H1 (cell line): ENCODE results near the gene C22orf31. TPM values are rescaled to one million over a fixed set of nuclear protein-coding genes. Genes with fewer than 3 reads are reported as not detected.
A peak's percentile ranks its signal among the peaks of the same experiment; 100 is the strongest.

Experiments
- CTCF ChIA-PET: fragments of 300-600 bp; sonication (Branson Sonifier 250); formaldehyde crosslinking; loops from one replicate; lab custom pipeline; 2021; ENCODE audit not compliant: partially characterized antibody; lab: Charles Lee
- POLR2A ChIA-PET: fragments of 300-600 bp; sonication (Branson Sonifier 250); formaldehyde crosslinking; loops from one replicate; lab custom pipeline; 2021; ENCODE audit warnings: inconsistent platforms; ENCODE audit not compliant: partially characterized antibody; lab: Charles Lee
- DNase-seq, 2 experiments: peaks; one replicate each; pipeline versions ENCODE4 v3.0.0 to v3.0.0-alpha.2; 2010 to 2022; ENCODE audit warnings: low spot score in 2 of 2, low read depth in 1 of 2, mixed read lengths in 1 of 2
- FAIRE-seq: peaks from 2 replicates; lab custom pipeline; 2011; peaks lifted over from hg19 to GRCh38; lab: Jason Lieb, UNC
- H2AFZ ChIP-seq: 2 replicates; pipeline ENCODE4 v1.8.1; 2012; ENCODE audit warnings: low read length, inconsistent platforms
- H2AK5ac ChIP-seq: 2 replicates; pipeline ENCODE4 v1.6.1; 2013; ENCODE audit warnings: low read depth, low read length
- H2BK120ac ChIP-seq: replicated peaks from 2 replicates; pipeline ENCODE3; 2013; ENCODE audit warnings: low read depth, low read length, inconsistent platforms
- H2BK12ac ChIP-seq: 2 replicates; pipeline ENCODE4 v1.6.1; 2013; ENCODE audit warnings: low read depth, low read length
- H2BK15ac ChIP-seq: 2 replicates; pipeline ENCODE4 v1.6.1; 2013; ENCODE audit warnings: low read length
- H2BK20ac ChIP-seq: 2 replicates; pipeline ENCODE4 v1.6.1; 2013; ENCODE audit warnings: low read length
- H2BK5ac ChIP-seq: 2 replicates; pipeline ENCODE4 v1.6.1; 2013; ENCODE audit warnings: low read depth, low read length
- H3K14ac ChIP-seq: 2 replicates; pipeline ENCODE4 v1.6.1; 2013; ENCODE audit warnings: inconsistent platforms; ENCODE audit not compliant: insufficient read length
- H3K18ac ChIP-seq: 2 replicates; pipeline ENCODE4 v1.6.1; 2013; ENCODE audit warnings: low read length; ENCODE audit errors: extremely low read depth
- H3K23ac ChIP-seq: 2 replicates; pipeline ENCODE4 v1.6.1; 2013; ENCODE audit warnings: inconsistent platforms; ENCODE audit not compliant: insufficient read length
- H3K23me2 ChIP-seq: 2 replicates; pipeline ENCODE4 v1.6.1; 2013; ENCODE audit warnings: low read depth, low read length
- H3K27ac ChIP-seq: 2 replicates; pipeline ENCODE4 v1.6.1; 2011; ENCODE audit warnings: low read depth, low read length, inconsistent platforms
- H3K27me3 ChIP-seq, 4 experiments: replicated peaks in 1 of 4; 1 replicate in 1 of 4; 2 replicates in 3 of 4; pipeline versions ENCODE4 v1.6.1 to v1.8.1; 2011 to 2013; ENCODE audit warnings: low read length in 3 of 4, mild to moderate bottlenecking in 3 of 4, inconsistent platforms in 2 of 4, mixed read lengths in 2 of 4, moderate library complexity in 1 of 4; ENCODE audit not compliant: control insufficient read depth in 3 of 4, insufficient read depth in 3 of 4; ENCODE audit errors: extremely low read depth in 1 of 4
- H3K36me3 ChIP-seq, 4 experiments: 2 replicates each; pipeline versions ENCODE4 v1.6.1 to v1.8.1; 2011 to 2013; ENCODE audit warnings: mild to moderate bottlenecking in 4 of 4, low read length in 3 of 4, moderate library complexity in 2 of 4, control low read depth in 1 of 4, inconsistent platforms in 1 of 4; ENCODE audit not compliant: insufficient read depth in 4 of 4, control insufficient read depth in 2 of 4
- H3K4ac ChIP-seq: replicated peaks from 2 replicates; pipeline ENCODE3; 2013; ENCODE audit warnings: low read length, low read depth, mixed read lengths, inconsistent platforms; ENCODE audit not compliant: insufficient read length
- H3K4me1 ChIP-seq, 4 experiments: replicated peaks in 1 of 4; 1 replicate in 1 of 4; 2 replicates in 3 of 4; pipeline versions ENCODE4 v1.6.1 to v1.8.1; 2011 to 2013; ENCODE audit warnings: low read length in 3 of 4, inconsistent platforms in 2 of 4, mixed read lengths in 1 of 4; ENCODE audit not compliant: insufficient read depth in 4 of 4, control insufficient read depth in 3 of 4
- H3K4me2 ChIP-seq, 2 experiments: 2 replicates each; pipeline versions ENCODE4 v1.6.1 to v1.8.1; 2011 to 2013; ENCODE audit warnings: low read depth in 2 of 2, low read length in 2 of 2, control low read depth in 1 of 2, inconsistent platforms in 1 of 2, mild to moderate bottlenecking in 1 of 2; ENCODE audit not compliant: insufficient read depth in 1 of 2
- H3K4me3 ChIP-seq, 4 experiments: fragments of 200-600, 300-600 bp in 1 of 4; sonication (generic), shearing (Covaris generic), sonication (Bioruptor Twin) in 1 of 4; 2 replicates each; pipeline versions ENCODE4 v1.5.1 to v1.8.1; 2011 to 2016; ENCODE audit warnings: low read length in 4 of 4, low read depth in 3 of 4, control low read depth in 2 of 4, inconsistent platforms in 2 of 4, mild to moderate bottlenecking in 2 of 4, mixed read lengths in 1 of 4, moderate library complexity in 1 of 4; ENCODE audit not compliant: insufficient read depth in 2 of 4; ENCODE audit errors: extremely low read depth in 1 of 4
- H3K56ac ChIP-seq: replicated peaks from 2 replicates; pipeline ENCODE3; 2013; ENCODE audit warnings: low read depth, mild to moderate bottlenecking, mixed read lengths, low read length, inconsistent platforms; ENCODE audit not compliant: insufficient read length
- H3K79me1 ChIP-seq: 2 replicates; pipeline ENCODE4 v1.6.1; 2013; ENCODE audit warnings: low read depth, low read length, control low read depth
- H3K79me2 ChIP-seq, 2 experiments: 2 replicates each; pipeline versions ENCODE4 v1.6.1 to v1.8.1; 2012 to 2013; ENCODE audit warnings: low read length in 2 of 2, mild to moderate bottlenecking in 2 of 2, inconsistent platforms in 1 of 2; ENCODE audit not compliant: insufficient read depth in 2 of 2, control insufficient read depth in 1 of 2
- H3K9ac ChIP-seq, 4 experiments: replicated peaks in 1 of 4; 1 replicate in 1 of 4; 2 replicates in 3 of 4; pipeline versions ENCODE4 v1.6.1 to v1.8.1; 2011 to 2013; ENCODE audit warnings: low read depth in 3 of 4, low read length in 3 of 4, control low read depth in 2 of 4, mild to moderate bottlenecking in 2 of 4, moderate library complexity in 2 of 4, inconsistent platforms in 1 of 4; ENCODE audit errors: extremely low read depth in 1 of 4
- H3K9me3 ChIP-seq, 2 experiments: 2 replicates each; pipeline versions ENCODE4 v1.6.1 to v1.8.1; 2012 to 2013; ENCODE audit warnings: mild to moderate bottlenecking in 2 of 2, moderate library complexity in 2 of 2, control low read depth in 1 of 2, inconsistent platforms in 1 of 2, low read depth in 1 of 2, low read length in 1 of 2, mixed read lengths in 1 of 2; ENCODE audit not compliant: insufficient read depth in 2 of 2
- H4K20me1 ChIP-seq, 2 experiments: replicated peaks in 1 of 2; 2 replicates each; pipeline versions ENCODE3 to v1.8.1; 2011 to 2013; ENCODE audit warnings: inconsistent platforms in 2 of 2, low read length in 2 of 2, mild to moderate bottlenecking in 1 of 2; ENCODE audit not compliant: insufficient read depth in 2 of 2, control insufficient read depth in 1 of 2
- H4K5ac ChIP-seq: 2 replicates; pipeline ENCODE4 v1.6.1; 2013; ENCODE audit warnings: low read length, low read depth, mixed read lengths, inconsistent platforms; ENCODE audit not compliant: insufficient read length
- H4K8ac ChIP-seq: 2 replicates; pipeline ENCODE4 v1.8.0; 2013; ENCODE audit warnings: mild to moderate bottlenecking, moderate library complexity, low read length, inconsistent platforms; ENCODE audit not compliant: insufficient read depth; ENCODE audit errors: extremely low read depth
- H4K91ac ChIP-seq: replicated peaks from 2 replicates; pipeline ENCODE3; 2013; ENCODE audit warnings: low read length, mixed read lengths, inconsistent platforms; ENCODE audit not compliant: insufficient read length
- BRCA1 ChIP-seq: IDR thresholded peaks from 2 replicates; pipeline ENCODE4 v1.6.1; 2012; ENCODE audit warnings: low read depth, low read length, improper control_type of control experiment
- CHD2 ChIP-seq: IDR thresholded peaks from 2 replicates; pipeline ENCODE4 v1.6.1; 2012; ENCODE audit warnings: low read length, improper control_type of control experiment
- E2F6 ChIP-seq: IDR thresholded peaks from 2 replicates; pipeline ENCODE4 v1.6.1; 2012; ENCODE audit warnings: inconsistent platforms
- HDAC6 ChIP-seq: IDR thresholded peaks from one replicate; pipeline ENCODE4 v1.7.1; 2012; ENCODE audit warnings: low read depth, mild to moderate bottlenecking, inconsistent platforms, low read length, moderate library complexity
- MAX ChIP-seq: IDR thresholded peaks from 2 replicates; pipeline ENCODE4 v1.6.1; 2012; ENCODE audit warnings: inconsistent platforms
- POLR2A ChIP-seq, 2 experiments: IDR thresholded peaks; 1 replicate in 1 of 2; 2 replicates in 1 of 2; pipeline ENCODE4 v1.6.1; 2011; ENCODE audit warnings: low read depth in 2 of 2, low read length in 2 of 2, mild to moderate bottlenecking in 2 of 2; ENCODE audit errors: control extremely low read depth in 1 of 2
- WGBS, 2 experiments: shearing (Covaris generic) in 1 of 2; methylation state at CpG; one replicate each; pipeline versions ENCODE4 v1.1.6 to v1.1.7; 2013 to 2015; ENCODE audit warnings: low lambda C conversion rate in 2 of 2, mixed read lengths in 2 of 2, inconsistent platforms in 1 of 2, low coverage in 1 of 2, missing lambda C conversion rate in 1 of 2; ENCODE audit not compliant: insufficient replicate concordance in 2 of 2, insufficient coverage in 1 of 2, insufficient read length in 1 of 2; ENCODE audit errors: extremely low coverage in 1 of 2, missing lambda C conversion rate in 1 of 2; 5-methylcytosine and 5-hydroxymethylcytosine counted together
- polyA plus RNA-seq, 7 experiments: library from polyadenylated mRNA; depleted of rRNA in 3 of 7; stranded (reverse) in 5 of 7; unstranded in 2 of 7; fragments of >200 nt in 5 of 7; fragments of 200-250 nt in 2 of 7; gene quantifications; 1 replicate in 5 of 7; 2 replicates in 1 of 7; 4 replicates in 1 of 7; pipeline versions ENCODE4 v1.2.1 to v1.2.3, GENCODE V29; 2011 to 2013; ENCODE audit warnings: missing spikeins in 2 of 7, mixed read lengths in 2 of 7
- total RNA-seq: library from RNA; stranded (reverse); fragmentation: NEBNext Ultra II Directional; extraction: Animal tissue kit (Norgen Biotek cat#: 25700); gene quantifications from 2 replicates; pipeline ENCODE4 v1.2.1, GENCODE V29; 2021

C22orf31 gene
- total and polyA plus RNA-seq, 2 of the 8 experiments (the other 6 are each of a cell fraction or from before 2014, with no cell fraction given): not detected

GRCh38 chr22:29055192-29055830 is 6.3 kb downstream of the C22orf31 start:
- Histone ChIP-seq H2AK5ac (no peak overlapping the region), H2BK5ac (no peak overlapping the region), H3K4me1 (peaks cover 0 to 27% (median 18%) of the 10 kb centered on the region in 4 experiments; a peak in 6 of 7 replicates), H4K8ac (no peak overlapping the region), H4K5ac (no peak overlapping the region), H3K18ac (peak overlapping the region; percentile 84; the same call in 1 of the 2 replicates), H3K36me3 (peaks cover 0 to 7% (median 3%) of the 10 kb centered on the region in 4 experiments; a peak in 2 of 8 replicates), H3K4ac (no peak overlapping the region), H2BK120ac (no peak overlapping the region), H3K79me1 (peaks cover 2% of the 10 kb centered on the region; the same call in 1 of the 2 replicates), H2BK15ac (no peak overlapping the region), H4K20me1 (no peaks in the 10 kb centered on the region), H3K4me2 (peak overlapping the region; percentile 59; a peak in 3 of 4 replicates), H3K27ac (no peak overlapping the region), H3K27me3 (no peaks in the 10 kb centered on the region), H4K91ac (no peak overlapping the region), H3K56ac (no peak overlapping the region), H3K14ac (no peak overlapping the region), H3K23me2 (no peaks in the 10 kb centered on the region), H3K23ac (no peak overlapping the region), H2BK20ac (no peak overlapping the region), H3K9me3 (no peaks in the 10 kb centered on the region), H3K4me3 (peak overlapping the region in 3 of 4 experiments; percentile 20 to 38 (median 34); a peak in 4 of 8 replicates), H2AFZ (no peak overlapping the region), H2BK12ac (no peak overlapping the region), H3K9ac (0 out of 7 replicates have a peak overlapping the region, but pooled peaks of 1 of the 4 experiments have one; percentile 8), H3K79me2 (no peaks in the 10 kb centered on the region)
- FAIRE-seq (peak; percentile 72), DNase-seq (no peak)
- TF ChIP-seq HDAC6 (no peak), E2F6 (peak; percentile 86), BRCA1 (peak; percentile 48; the same call in 1 of the 2 replicates), POLR2A (IDR thresholded peaks at IDR 0.05; ENCODE audit: control extremely low read depth in 1 of 2, low read depth in 2 of 2, low read length in 2 of 2) (no peak), CHD2 (peak; percentile 74; the same call in 1 of the 2 replicates), MAX (peak; percentile 85)
- POLR2A ChIA-PET: interaction anchor here (0.6 to 2.1 kb wide), 7 partner anchors 10 to 467 kb away, joined by 3 to 12 read pairs (median 5); partner anchors contain the start of gene EMID1
- 19% methylated on average over 14 of the region's 14 CpGs; no CpG with 5 or more reads in 1 of the 2 experiments for WGBS, 2 experiments
- CTCF ChIA-PET: interaction anchor here (0.7 to 4.0 kb wide), 8 partner anchors 10 to 200 kb away, joined by 3 to 22 read pairs (median 4); no protein-coding TSS in a partner anchor
